Keratinocyte (primary cell): ENCODE data around the gene SIAH2.

ENCODE experiments used
- CTCF ChIP-seq, 3 experiments: IDR thresholded peaks in 1 of 3; conservative IDR thresholded peaks in 1 of 3; optimal IDR thresholded peaks in 1 of 3; 2 replicates in 2 of 3; 3 replicates in 1 of 3; pipeline versions ENCODE3 to v1.5.1; 2011; ENCODE audit warnings: low read length in 3 of 3, mild to moderate bottlenecking in 3 of 3, moderate library complexity in 2 of 3, control low read depth in 1 of 3, inconsistent platforms in 1 of 3; ENCODE audit not compliant: insufficient read depth in 2 of 3; ENCODE audit errors: extremely low read depth in 1 of 3
- EZH2 ChIP-seq: IDR thresholded peaks from one replicate; pipeline ENCODE4 v1.6.1; 2012; ENCODE audit warnings: inconsistent platforms, mild to moderate bottlenecking, low read length, moderate library complexity

GRCh38 chr3:150810641-150811040 is 47.7 kb upstream of the SIAH2 start:
- no peak for TF ChIP-seq CTCF (optimal IDR thresholded peaks at IDR 0.05 in 1 of 3, IDR thresholded peaks at IDR 0.05 in 1 of 3, conservative IDR thresholded peaks at IDR 0.05 in 1 of 3; ENCODE audit: extremely low read depth in 1 of 3, insufficient read depth in 2 of 3, low read length in 3 of 3)
- no peak for TF ChIP-seq EZH2
